Sigmoid colon (tissue), 7 donors: ENCODE results near the gene CBLN3. TPM values are rescaled to one million over a fixed set of nuclear protein-coding genes. Genes with fewer than 3 reads are reported as not detected.

Experiments used
- DNase-seq: peaks from one replicate; pipeline ENCODE4 v3.0.0-alpha.2; 2019
- H3K27ac ChIP-seq, 4 donors: fragments of 200-600 bp; sonication (generic); one replicate each; pipeline ENCODE4 v1.5.1; 2016 to 2019; ENCODE audit warnings: mild to moderate bottlenecking in 1 of 4
- H3K27me3 ChIP-seq, 3 donors: fragments of 200-600 bp; sonication (generic); one replicate each; pipeline ENCODE4 v1.5.1; 2019; ENCODE audit warnings: mild to moderate bottlenecking in 1 of 3
- H3K36me3 ChIP-seq, 4 donors: fragments of 200-600 bp; sonication (generic); one replicate each; pipeline ENCODE4 v1.5.1; 2016 to 2019
- H3K4me1 ChIP-seq, 4 donors: fragments of 200-600 bp; sonication (generic); one replicate each; pipeline ENCODE4 v1.5.1; 2017 to 2019
- H3K4me3 ChIP-seq, 4 donors: fragments of 200-600 bp; sonication (generic); one replicate each; pipeline ENCODE4 v1.5.1; 2017 to 2019; ENCODE audit warnings: mild to moderate bottlenecking in 2 of 4, moderate library complexity in 1 of 4
- H3K9me3 ChIP-seq, 4 donors: fragments of 200-600 bp in 3 of 4; sonication (generic) in 3 of 4; one replicate each; pipeline versions ENCODE4 v1.5.1 to v1.6.1; 2013 to 2019
- CTCF ChIP-seq, 4 experiments: fragments of 450-650 bp in 3 of 4; fragments of 200-600 bp in 1 of 4; IDR thresholded peaks; one replicate each; pipeline ENCODE4 v1.5.1; 2016 to 2019; ENCODE audit warnings: antibody characterized with exemption in 4 of 4, mild to moderate bottlenecking in 3 of 4, moderate library complexity in 2 of 4
- EP300 ChIP-seq, 4 donors: sonication (generic); formaldehyde crosslinking; IDR thresholded peaks; one replicate each; pipeline ENCODE4 v1.6.1; 2017; ENCODE audit warnings: antibody characterized with exemption in 4 of 4
- POLR2A ChIP-seq, 2 donors: fragments of 450-650 bp; IDR thresholded peaks; one replicate each; pipeline ENCODE4 v1.6.1; 2016; ENCODE audit warnings: antibody characterized with exemption in 2 of 2, mild to moderate bottlenecking in 2 of 2, moderate library complexity in 2 of 2
- POLR2AphosphoS5 ChIP-seq, 4 donors: sonication (generic); formaldehyde crosslinking; IDR thresholded peaks; one replicate each; pipeline ENCODE4 v1.6.1; 2017; ENCODE audit warnings: antibody characterized with exemption in 4 of 4
- WGBS, 2 donors: extraction: QIAGEN DNeasy Blood & Tissue Kit; methylation state at CpG; one replicate each; pipeline ENCODE4 v1.1.7; 2013; 5-methylcytosine and 5-hydroxymethylcytosine counted together
- intact Hi-C: fragments of 100-400 bp; cut with DNase I; formaldehyde crosslinking; loops from one replicate; pipeline ENCODE4 v1.15.1; 2023
- polyA plus RNA-seq, 3 donors: library from polyadenylated mRNA; stranded (reverse); fragments of 200-250 nt; gene quantifications; one replicate each; pipeline ENCODE4 v1.2.3, GENCODE V29; 2013
- total RNA-seq, 4 donors: library from RNA; depleted of rRNA; stranded (reverse); fragments of >200 nt; gene quantifications; one replicate each; pipeline ENCODE4 v1.1.0, GENCODE V29; 2016
- donor health status: healthy with polysubstance abuse.
- donor health status: Bipolar disorder and iron deficiency.
- donor health status: healthy.

Gene CBLN3
- total and polyA plus RNA-seq, 7 donors = 0.46 to 8.9 (median 2.0) TPM

GRCh38 chr14:24379907-24380730 lies 49.3 kb downstream of the CBLN3 start:
- TF ChIP-seq POLR2A (IDR thresholded peaks at IDR 0.05) (no peak), POLR2AphosphoS5 (IDR thresholded peaks at IDR 0.05) (peak in 1 of 4 donors; percentile 4)
- intact Hi-C loops = no loop called here
- Histone ChIP-seq H3K4me1 (peaks cover 0 to 10% (median 5%) of the 10 kb centered on the region in 4 donors), H3K4me3 (no peak overlapping the region), H3K36me3 (peaks cover 0 to 19% (median 4%) of the 10 kb centered on the region in 4 donors), H3K27ac (no peak overlapping the region), H3K9me3 (no peaks in the 10 kb centered on the region), H3K27me3 (no peaks in the 10 kb centered on the region)
- WGBS, 2 donors = 73 to 84% methylated on average over 15 of the region's 15 CpGs
- DNase-seq = no peak

- TF ChIP-seq CTCF (IDR thresholded peaks at IDR 0.05) = no peak
- TF ChIP-seq POLR2AphosphoS5 (IDR thresholded peaks at IDR 0.05) = no peak
- TF ChIP-seq EP300 (IDR thresholded peaks at IDR 0.05) = no peak
- TF ChIP-seq POLR2A (IDR thresholded peaks at IDR 0.05) = no peak
These were observed 50.2 kb downstream of the CBLN3 start for GRCh38 chr14:24378981-24379906.

DNA sequence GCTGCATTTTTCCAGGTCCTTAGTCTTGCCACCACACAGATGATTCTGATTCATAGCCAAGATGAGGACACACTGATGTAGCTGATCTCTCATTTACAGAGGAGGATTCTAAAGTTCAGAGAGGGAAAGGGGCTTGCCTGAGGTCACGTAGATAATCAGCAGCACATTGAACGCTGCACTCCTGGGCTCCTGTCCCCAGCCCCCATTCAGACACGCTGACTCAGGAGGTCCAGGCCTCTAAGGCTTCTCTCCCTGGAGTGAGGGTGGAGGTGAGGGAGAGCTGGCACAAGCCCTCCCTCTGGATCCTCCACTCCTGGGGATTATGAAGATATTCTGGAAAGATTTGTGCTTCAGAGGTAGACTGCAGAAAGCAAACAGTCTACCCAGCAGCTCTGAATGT lies 51.1 kb downstream of the CBLN3 start:
- no peaks in the 10 kb centered on the region for H3K27me3 ChIP-seq
- no peak for DNase-seq
- no peak overlapping the region for H3K27ac ChIP-seq
- peaks cover 0 to 10% (median 5%) of the 10 kb centered on the region in 4 donors for H3K4me1 ChIP-seq
- intact Hi-C loops = no loop called here
- H3K4me3 ChIP-seq = no peak overlapping the region
- WGBS, 2 donors = 89 to 92% methylated on average over 3 of the region's 3 CpGs
- no peaks in the 10 kb centered on the region for H3K9me3 ChIP-seq
- peaks cover 10 to 37% (median 22%) of the 10 kb centered on the region in 4 donors for H3K36me3 ChIP-seq
- TF ChIP-seq CTCF (IDR thresholded peaks at IDR 0.05) (no peak), POLR2AphosphoS5 (IDR thresholded peaks at IDR 0.05) (peak in 1 of 4 donors; percentile 3), EP300 (IDR thresholded peaks at IDR 0.05) (no peak), POLR2A (IDR thresholded peaks at IDR 0.05) (no peak)

More at GRCh38 chr14:24378981-24379906, 50.2 kb downstream of the CBLN3 start:
- Histone ChIP-seq H3K27ac (no peak overlapping the region), H3K9me3 (no peaks in the 10 kb centered on the region), H3K4me1 (peaks cover 0 to 10% (median 5%) of the 10 kb centered on the region in 4 donors), H3K27me3 (no peaks in the 10 kb centered on the region), H3K36me3 (peaks cover under 1 to 28% (median 13%) of the 10 kb centered on the region in 4 donors), H3K4me3 (no peak overlapping the region)
- WGBS, 2 donors = 79 to 87% methylated on average over 7 of the region's 7 CpGs
- no peak for DNase-seq
- intact Hi-C loops = no loop called here

DNA sequence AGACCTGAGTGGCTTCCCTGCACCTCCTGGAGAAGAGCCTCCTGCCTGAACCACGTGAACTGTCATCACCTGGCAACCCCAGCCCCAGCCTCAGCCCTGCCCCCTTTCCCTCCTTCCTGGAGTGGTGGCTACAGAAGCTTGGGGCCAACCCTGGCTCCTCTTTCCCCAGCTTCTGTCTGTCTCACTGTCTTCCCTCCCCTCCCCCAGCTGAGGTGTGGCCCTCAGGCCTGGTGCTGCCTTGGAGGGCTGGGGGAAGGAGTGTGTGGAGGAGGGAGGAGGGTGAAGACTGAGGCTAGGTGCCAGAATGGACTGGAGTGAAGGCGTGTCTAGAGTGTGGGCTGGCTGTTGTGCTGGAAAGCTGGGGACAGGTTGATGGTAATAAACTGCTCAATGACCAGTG lies 51.8 kb downstream of the CBLN3 start:
- DNase-seq = no peak
- Histone ChIP-seq H3K4me3 (no peak overlapping the region), H3K4me1 (peaks cover 0 to 14% (median 6%) of the 10 kb centered on the region in 4 donors), H3K9me3 (no peaks in the 10 kb centered on the region), H3K27me3 (no peaks in the 10 kb centered on the region), H3K27ac (peak overlapping the region in 1 of 4 donors; percentile 8), H3K36me3 (peaks cover 15 to 44% (median 27%) of the 10 kb centered on the region in 4 donors)
- intact Hi-C loops = no loop called here
- TF ChIP-seq EP300 (IDR thresholded peaks at IDR 0.05) = no peak
- TF ChIP-seq POLR2AphosphoS5 (IDR thresholded peaks at IDR 0.05) = no peak
- TF ChIP-seq POLR2A (IDR thresholded peaks at IDR 0.05) = no peak
- no peak for TF ChIP-seq CTCF (IDR thresholded peaks at IDR 0.05)
- 19 to 45% methylated on average over 2 of the region's 2 CpGs for WGBS, 2 donors
